Ureter (tissue), 1 donor: Measurements from ENCODE around the gene DGCR2. TPM values are rescaled to one million over a fixed set of nuclear protein-coding genes. Genes with fewer than 3 reads are reported as not detected.

Source experiments
- DNase-seq: peaks from one replicate; pipeline ENCODE4 v3.0.0-alpha.2; 2020; ENCODE audit warnings: low spot score
- total RNA-seq: library from RNA; stranded (reverse); gene quantifications from one replicate; pipeline ENCODE4 v1.2.4, GENCODE V29; 2023
- donor health status: DM: yes; HTN: yes; CAD: no.

Gene DGCR2
- total RNA-seq, 1 donor from 2014 or later, result 68.7 TPM

DNA sequence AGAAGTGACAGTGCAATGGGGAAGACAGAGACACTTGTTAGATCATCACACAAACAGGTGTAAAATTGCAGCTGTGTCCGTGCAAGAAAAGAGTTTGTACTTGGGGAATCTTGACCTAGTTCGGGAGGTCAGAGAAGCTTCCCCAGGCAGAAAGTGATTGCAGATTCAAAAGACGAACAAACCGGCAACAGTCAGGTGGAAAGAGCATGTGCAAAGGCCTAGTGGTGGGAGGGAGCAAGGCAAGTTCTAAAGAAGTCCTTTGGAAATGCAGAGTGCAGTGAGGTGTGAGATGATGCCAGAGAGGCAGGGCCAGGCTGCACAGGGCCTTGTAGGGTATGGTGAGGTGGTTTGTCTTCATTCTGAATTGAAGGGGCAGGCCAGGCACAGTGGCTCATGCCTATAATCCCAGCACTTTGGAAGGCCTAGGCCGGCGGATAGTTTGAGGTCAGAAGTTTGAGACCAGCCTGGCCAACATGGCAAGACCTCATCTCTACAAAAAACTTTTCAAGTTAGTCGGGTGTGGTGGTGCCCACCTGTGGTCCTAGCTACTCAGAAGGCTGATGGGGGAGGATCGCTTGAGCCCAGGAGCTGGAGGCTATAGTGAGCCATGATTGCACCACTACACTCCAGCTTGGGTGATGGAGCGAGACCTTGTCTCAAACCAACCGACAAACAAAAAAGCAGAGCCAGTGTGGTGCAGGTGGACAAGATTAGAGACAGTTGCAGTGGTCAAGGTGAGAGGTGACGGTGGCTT lies 24.2 kb upstream of the DGCR2 start:
- DNase-seq, result no peak

DNA sequence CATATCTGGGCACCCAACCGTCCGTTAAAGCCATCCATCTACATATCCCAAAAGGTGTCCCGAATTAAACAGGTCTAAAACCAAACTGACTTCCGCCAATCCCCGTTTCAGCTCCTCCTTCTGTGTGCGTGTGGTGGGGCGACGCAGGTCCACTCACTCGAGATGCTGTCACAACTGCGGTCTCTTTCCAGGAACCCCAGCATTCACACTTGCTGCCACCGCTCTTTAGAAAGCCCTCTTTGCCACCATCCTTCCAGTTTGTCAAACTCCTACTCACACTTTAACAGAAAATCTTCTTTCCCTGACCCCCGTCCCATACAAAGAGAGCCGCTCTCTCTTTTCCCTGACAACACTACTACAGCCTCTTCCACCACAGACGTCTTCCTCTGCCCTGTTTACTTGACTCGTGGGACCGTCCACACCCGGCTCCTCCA lies 21.8 kb upstream of the DGCR2 start:
- DNase-seq, result no peak

DNA sequence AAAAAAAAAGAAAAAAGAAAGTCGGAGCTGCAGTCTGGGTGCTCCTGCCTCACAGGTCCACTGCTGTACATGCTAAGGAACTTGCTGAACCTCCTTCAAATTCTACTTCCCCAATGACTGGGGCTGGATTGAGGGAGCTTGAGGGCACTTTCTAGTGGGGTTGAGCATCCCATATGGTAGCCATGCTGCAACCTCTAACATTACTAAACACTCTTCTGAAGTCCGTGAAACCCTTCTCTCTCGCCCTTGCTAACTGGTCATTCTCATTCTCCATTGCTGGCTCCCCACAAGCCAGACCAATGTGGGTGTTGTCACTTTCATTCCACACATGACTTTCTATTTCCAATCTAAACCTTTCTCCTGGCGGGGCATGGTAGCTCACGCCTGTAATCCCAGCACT lies 21.0 kb upstream of the DGCR2 start:
- no peak for DNase-seq

DNA sequence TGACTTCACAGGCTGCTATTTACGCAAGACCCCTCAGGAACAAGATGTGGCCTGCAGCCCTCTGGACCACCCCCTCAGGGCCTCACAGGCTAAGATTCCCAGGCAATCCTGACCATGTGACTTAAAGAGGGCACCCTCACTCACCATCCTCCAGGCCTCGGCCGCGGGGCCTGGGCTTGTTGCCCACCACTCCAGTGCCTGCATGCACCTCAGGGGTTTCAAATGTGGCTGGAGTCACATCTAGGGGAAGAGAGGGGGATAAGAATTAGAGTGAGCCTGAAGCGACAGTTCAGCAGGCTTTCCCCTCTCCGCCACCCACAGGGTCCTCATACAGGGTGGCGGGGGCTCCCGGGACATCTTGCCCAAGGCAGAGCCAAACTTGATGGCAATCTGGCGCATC lies 20.2 kb upstream of the DGCR2 start:
- no peak for DNase-seq

DNA sequence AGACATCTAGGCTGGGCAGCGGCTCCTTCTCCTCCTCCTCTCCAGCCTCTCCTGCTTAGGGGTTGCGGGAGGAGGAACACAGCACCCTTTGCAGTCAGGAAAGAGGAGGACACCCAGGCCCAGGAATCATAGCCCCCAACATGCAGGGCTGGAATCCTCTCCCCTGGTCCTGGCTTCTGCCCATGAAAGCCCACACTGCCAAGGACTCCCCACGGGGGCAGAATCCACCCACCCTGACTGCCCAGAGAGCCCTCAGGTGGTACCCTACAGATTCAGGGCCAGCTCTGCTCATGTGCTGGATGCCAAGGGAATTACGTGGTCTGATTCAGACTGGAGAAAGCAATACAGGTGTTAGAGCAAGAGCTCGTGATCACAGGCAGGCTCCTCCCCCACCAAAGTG lies 17.8 kb upstream of the DGCR2 start:
- no peak for DNase-seq

DNA sequence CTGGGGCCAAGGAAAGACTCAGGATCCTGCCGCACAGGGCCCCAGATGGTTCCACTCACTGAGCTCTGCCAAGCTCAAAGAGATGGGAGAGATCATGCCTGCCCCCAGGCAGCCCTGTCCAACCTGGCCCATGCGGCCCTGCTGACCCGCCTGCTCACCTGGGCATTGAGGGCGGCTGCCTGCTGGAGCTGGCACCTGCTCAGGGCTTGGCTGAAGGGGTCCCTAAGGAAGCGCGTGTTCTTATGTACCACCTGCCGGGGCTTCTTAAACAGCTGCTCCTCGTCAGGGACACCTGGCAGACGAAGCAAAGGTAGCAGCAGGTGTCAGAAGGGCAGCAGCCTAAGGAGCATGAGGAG lies 16.8 kb upstream of the DGCR2 start:
- no peak for DNase-seq

DNA sequence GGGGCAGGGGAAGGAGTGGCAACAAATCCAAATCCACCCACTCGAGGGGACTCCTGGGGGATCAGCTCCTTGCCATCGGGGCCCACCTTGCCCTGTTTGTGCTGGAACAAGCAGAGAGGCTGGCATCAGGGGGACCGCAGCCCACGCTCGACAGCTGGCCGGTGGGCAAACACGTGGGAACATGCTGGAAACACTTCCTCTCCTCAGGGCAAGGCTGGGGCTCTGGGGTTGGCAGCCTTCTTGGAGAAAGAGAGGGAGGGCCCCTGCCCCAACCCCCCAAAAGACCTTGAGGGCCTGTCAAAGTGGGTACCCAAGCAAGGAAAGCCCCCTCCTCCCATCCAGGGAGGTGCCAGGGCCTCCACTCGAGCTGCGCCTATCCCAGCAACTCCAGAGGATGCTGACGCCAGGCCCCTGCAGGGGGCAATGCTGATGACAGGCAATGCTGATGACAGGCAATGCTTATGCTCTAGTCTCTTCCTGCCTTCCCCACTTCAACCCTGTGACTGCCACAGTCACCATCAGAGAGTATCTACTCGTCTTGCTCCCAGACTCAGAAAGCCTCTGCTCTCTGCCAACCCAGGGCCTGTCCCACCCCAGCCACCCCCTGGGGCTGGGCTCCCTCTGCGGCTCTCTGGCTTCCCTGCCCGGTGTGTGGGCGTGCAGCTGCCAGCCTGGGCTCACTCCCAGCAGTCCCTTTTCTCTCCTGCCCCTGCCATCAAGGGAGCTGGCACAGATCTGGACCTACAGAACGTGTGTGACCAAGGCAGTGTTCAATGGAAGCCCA lies 16.2 kb upstream of the DGCR2 start:
- DNase-seq, result no peak

DNA sequence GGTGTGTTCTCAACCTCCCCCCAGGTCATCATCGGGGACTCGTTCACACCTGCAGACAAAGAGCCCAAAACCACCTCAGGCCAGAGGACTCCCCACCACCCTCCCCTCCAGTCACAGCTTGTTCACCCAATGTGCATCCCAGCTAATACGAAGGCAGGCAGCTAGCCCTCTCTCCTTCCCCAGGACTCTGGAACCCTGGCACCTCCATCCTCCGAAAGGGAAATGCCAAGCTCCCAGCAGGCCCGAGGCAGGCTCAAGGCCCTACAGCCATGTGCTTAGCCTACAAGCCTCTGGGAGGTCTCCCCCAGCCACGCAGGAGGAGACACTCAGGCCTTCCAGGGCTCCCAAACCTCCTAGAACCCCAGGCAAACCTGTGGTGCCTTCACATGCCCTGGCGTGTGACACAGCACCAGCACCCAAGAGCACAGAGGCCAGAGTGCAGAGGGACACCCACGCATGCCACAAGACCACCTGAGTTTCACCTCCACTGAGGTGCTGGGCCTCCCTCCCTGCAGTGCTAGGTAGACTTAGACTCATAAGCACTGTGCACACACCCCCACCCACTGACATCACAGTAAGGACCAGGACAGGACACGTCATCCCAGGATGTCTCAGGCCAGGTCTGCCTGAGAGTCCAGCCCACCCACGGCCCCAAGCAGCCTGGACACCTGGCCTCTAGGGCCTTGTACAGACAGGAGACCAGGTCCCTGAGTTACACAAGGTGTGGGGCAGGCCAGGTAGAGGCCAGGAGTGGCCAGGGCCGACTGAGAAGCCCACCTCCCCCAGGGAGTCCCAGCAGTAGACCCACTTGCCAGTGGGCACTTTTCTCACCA lies 15.4 kb upstream of the DGCR2 start:
- DNase-seq, result no peak

DNA sequence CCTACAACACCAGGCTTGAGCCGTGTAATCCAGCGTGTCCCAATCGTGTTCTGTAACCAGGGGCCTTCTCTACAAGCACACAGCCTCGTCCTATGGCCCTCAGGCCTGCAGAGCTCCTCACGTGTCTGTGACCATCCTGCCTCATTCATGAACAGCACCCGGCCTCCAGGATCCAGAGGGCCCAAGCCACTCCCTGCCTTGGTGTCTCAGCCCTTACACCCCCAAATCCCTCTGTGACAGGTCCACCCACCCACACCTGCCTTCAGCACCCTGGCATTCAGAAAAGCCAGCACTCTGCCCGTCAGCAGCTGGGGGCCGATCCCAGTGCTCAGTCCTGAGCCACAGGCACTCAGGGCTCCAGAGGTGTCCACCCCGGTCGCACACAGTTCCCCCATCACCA lies 14.7 kb upstream of the DGCR2 start:
- DNase-seq, result no peak

DNA sequence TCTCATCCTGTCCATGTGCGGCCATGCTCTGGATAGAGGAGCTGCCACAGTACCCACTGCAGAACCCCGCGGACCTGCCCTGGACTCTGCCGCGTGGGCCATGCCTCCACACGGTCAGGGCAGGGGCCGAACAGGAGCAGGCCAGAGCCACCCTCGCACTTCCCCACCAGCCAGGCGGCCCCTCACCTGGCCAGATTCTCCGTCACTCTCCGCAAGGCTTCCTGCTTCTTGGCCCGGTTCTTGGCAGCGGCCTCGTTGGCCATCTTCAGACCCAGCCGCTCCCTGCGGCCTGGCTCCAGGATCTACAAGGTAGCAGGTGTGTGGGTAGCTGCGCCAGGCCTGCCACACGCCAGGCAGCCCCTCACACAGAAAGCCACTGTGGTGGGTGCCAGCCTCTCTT lies 12.7 kb upstream of the DGCR2 start:
- no peak for DNase-seq

DNA sequence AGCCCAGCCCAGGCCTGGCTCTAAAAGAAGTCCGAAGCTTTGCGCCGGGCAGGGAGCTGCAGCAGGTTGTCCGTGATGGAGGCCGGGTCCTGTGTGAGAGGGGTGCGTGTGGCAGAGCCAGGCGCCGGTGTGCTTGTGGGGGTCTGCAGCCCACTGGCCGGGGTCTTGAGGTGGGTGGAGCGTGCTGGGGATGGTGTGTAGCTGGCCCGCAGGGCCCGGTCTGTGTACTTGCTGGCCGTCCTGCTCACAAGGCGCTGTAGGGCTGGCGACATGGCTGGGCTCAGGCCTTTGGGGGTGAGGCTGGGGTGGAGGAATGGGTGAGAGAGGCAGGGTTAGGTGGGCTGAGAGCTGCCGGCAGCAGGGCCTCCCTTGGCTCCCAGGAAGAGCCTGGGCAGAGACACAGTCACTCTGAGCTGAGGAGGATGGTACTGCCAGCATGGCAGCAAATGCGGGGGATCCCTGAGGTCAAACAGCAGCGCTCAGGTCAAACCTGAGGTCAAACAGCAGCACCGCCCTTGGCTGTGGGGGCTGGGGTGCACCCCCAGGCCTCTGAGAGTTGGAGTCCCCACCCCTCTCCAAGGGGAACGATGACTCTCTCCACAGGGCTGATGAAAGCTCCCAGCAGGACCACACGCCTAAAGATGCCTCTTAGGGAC lies 12.1 kb upstream of the DGCR2 start:
- no peak for DNase-seq

DNA sequence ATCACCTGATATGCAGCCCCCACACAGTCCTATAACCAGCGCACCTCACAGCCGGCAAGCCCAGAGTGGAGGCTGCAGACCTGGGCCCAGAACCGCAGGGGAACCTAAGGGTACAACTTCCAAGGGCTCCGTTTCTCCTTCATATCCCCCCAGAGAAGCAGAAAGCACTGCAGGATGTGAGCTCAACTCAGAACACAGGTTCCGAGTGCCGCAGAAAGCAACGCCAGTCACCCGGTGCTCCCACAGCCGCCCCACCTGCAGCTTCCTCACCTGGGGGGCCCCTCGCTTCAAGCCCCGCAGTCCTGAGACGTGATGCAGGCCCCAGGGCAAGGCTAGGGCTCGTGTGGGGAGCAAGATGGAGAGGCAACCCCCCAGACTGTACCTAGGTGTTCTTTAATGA lies 11.3 kb upstream of the DGCR2 start:
- DNase-seq, result no peak

DNA sequence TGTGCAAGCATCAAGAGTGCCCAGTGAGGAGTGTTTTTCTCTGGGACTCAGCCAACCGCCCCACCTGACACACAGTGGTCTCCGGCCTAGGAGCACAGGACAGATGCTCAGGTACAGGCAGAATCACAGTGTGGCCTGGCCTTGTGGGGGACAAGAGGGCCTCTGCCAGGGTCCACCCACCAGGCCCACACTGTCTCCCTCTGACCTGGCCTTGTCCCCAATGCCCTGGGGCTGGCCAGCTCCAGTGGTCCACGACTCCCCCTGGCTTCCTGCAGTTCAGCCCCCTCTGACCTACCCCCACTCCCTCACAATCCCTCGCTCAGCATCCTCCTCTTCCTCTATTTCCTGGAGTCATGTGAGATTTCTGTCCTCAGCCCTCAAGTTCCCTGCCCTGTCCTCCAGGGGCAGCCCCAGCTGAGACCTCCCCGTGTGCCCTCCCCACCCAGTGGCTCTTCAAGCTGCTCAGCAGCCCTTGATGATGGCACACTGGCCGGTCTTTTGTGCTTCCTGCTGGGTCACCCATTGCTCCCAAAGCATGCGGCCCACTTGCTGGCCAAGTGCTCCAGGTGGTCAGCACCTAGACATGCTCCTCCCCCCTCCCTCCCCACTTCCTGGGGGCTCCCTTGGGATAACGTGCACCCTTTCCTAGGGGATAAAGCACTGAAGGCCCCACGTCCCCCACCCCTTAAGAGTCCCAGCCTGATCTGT lies 10.6 kb upstream of the DGCR2 start:
- no peak for DNase-seq

DNA sequence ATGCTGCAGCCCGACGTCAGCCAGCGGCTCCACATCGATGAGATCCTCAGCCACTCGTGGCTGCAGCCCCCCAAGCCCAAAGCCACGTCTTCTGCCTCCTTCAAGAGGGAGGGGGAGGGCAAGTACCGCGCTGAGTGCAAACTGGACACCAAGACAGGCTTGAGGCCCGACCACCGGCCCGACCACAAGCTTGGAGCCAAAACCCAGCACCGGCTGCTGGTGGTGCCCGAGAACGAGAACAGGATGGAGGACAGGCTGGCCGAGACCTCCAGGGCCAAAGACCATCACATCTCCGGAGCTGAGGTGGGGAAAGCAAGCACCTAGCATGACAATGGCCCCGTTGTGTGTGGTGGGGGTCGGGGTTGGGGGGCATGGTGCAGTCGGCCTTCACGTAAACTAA lies 9.9 kb upstream of the DGCR2 start:
- DNase-seq, result no peak

DNA sequence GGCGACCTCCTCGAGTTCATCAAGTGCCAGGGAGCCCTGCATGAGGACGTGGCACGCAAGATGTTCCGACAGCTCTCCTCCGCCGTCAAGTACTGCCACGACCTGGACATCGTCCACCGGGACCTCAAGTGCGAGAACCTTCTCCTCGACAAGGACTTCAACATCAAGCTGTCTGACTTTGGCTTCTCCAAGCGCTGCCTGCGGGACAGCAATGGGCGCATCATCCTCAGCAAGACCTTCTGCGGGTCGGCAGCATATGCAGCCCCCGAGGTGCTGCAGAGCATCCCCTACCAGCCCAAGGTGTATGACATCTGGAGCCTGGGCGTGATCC lies 9.4 kb upstream of the DGCR2 start:
- DNase-seq, result no peak

DNA sequence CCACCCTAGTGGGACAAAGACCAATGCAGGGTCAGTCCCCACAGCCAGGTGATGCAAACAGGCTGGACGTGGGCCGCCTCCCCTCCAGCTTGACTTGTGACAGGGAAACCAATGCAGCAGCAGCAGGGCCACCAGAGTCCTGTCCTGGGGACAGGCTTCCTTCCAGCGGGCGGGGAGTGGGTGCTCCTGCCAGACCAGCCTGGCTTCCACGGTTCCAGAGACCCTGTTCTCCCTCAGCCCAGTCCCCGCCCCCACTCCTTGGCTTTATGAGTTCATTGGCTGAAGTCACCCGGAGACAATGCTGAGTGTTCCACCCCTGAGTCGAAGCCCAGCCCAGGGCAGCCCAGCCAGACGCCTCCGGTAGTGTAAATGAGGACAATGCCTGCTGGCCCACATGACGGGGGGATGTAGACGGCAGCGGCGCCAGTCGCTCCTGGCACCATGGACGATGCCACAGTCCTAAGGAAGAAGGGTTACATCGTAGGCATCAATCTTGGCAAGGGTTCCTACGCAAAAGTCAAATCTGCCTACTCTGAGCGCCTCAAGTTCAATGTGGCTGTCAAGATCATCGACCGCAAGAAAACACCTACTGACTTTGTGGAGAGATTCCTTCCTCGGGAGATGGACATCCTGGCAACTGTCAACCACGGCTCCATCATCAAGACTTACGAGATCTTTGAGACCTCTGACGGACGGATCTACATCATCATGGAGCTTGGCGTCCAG lies 8.9 kb upstream of the DGCR2 start, which contains the start of gene TSSK2:
Gene TSSK2 (plus strand): TSS at position 350 of the 726 bp plus-strand sequence. CDS start 92 bp downstream, at position 442.
- DNase-seq, result no peak

DNA sequence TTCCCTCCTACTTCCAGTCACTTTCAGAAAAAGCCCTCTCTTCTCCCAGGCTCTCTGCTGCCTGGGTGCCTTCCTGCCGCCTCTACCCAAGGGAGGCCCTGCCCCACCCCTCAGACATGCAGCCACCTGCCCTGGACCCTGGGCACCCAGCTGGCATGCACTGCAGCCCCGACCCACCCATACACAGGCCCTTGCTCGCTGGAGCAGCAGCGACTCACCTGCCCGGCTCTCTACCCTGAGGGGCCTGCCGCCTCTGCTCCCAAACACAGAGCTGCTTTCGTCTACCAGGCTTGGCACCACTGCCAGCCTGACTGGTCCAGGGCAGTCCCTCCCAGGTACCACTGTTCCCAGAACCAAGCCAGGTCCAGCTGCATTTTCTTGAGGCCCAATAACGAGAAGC lies 7.7 kb upstream of the DGCR2 start:
- DNase-seq, result peak; percentile 71

DNA sequence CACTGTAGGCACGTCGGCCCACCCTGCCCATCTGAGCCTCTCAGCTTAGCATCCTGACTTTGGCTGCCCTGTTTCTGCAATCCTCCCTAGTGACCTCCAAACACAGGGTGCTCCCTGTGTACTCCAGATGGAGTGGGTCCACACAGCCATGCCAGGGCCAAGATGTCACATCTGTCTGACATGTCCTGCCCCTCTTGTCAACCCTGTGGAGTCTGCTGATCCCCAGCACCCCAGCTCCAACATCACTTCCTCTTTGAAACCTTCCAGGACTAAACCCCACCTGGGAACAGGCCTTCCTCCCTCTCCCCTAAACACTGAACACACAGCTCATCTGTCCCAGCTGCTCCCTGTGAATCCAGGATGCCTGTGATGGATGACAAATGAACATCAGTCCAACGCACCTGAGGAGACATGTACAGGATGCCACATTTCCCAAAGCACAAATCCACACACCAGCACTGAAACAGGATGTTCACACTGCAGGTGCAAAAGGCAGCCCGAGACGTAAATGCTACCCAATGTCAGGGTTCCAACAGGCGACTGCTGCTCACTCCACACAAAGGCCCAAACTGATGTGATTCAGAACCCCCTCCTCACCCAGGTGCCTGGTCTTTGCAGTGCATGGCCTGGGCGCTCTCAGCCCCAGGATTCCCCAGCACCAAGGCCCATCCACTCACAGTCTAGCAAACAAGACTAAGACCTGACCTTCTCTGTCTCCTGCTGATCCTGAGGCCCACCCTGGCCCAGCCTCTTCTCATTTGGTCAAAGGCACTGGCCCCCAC lies 6.9 kb upstream of the DGCR2 start:
- no peak for DNase-seq

DNA sequence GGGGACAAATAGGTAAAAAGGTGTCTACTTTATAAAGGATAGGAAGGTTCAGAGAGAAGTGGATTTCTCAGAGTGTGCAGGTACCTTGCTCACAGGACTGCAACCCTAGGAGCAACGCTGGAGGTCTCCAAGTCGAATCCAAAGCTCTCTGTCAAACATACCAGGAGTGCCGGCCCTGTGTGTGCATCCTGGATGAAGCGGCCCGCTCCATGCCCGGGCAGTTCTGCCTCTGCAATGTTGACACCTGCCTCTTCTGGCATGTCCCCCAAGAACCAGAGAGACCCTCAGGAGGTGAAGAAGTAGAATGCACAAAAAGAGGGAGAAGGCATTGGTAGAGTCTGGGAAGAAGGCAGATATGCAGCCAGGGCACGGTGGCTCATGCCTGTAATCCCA lies 5.8 kb upstream of the DGCR2 start:
- no peak for DNase-seq
